BLaER1 (cell line): ENCODE measurements around the gene TMEM235.
A peak's percentile ranks its signal among the peaks of the same experiment; 100 is the strongest.

Experiments used
- H3K27ac ChIP-seq: shearing (Covaris generic); formaldehyde crosslinking; 2 replicates; pipeline ENCODE4 v1.8.1; 2022
- H3K27me3 ChIP-seq: shearing (Covaris generic); formaldehyde crosslinking; 2 replicates; pipeline ENCODE4 v1.8.1; 2022
- H3K36me3 ChIP-seq: shearing (Covaris generic); formaldehyde crosslinking; 2 replicates; pipeline ENCODE4 v1.8.1; 2022
- H3K4me1 ChIP-seq: shearing (Covaris generic); formaldehyde crosslinking; 2 replicates; pipeline ENCODE4 v1.8.1; 2022
- H3K4me2 ChIP-seq: shearing (Covaris generic); formaldehyde crosslinking; 2 replicates; pipeline ENCODE4 v1.8.1; 2022
- H3K4me3 ChIP-seq: shearing (Covaris generic); formaldehyde crosslinking; 2 replicates; pipeline ENCODE4 v1.8.1; 2022
- H3K9ac ChIP-seq: shearing (Covaris generic); formaldehyde crosslinking; 2 replicates; pipeline ENCODE4 v1.8.1; 2022
- H3K9me3 ChIP-seq: shearing (Covaris generic); formaldehyde crosslinking; 2 replicates; pipeline ENCODE4 v1.8.1; 2022
- H4K20me1 ChIP-seq: shearing (Covaris generic); formaldehyde crosslinking; 2 replicates; pipeline ENCODE4 v1.8.1; 2022
- Cebpa-rat ChIP-seq: shearing (Covaris generic); IDR thresholded peaks from 2 replicates; pipeline ENCODE4 v1.8.1; 2022

TMEM235 gene

DNA sequence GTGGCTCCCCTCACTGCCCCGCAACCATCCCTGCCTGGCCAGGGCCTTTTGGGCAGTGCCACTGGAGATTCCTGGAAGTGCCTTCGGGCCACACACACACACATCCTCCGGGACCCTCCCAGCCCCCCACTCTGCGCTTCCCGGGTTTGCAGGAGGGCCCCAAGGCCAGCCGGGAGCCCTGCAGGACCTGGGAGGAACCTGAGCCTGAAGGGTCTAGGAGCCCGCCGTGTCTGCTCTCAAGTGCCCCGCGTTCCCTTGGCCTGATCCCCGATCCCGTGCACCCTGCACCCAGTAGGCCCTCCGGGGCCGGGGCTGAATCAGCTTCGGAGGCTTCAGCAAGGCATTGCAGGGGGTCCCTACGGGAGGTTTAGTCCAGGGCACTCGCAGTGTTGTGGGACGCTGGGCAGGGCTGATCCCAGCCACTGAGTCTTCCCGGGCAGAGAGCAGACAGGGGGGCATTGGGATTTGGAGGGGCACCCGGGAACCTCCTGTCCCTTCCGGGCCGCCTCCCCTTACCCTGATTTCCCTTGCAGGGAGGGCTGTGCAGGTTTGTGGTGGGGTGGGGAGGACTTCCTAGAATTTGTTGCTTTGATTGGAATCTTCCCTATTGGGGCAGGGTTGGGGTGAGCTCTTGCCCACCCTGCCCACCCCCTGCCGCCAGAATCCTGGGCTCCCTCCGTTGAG is 36.9 kb downstream of the TMEM235 start:
- Histone ChIP-seq H4K20me1 (no peaks in the 10 kb centered on the region), H3K4me1 (peaks cover 21% of the 10 kb centered on the region), H3K27me3 (peaks cover 23% of the 10 kb centered on the region), H3K36me3 (no peaks in the 10 kb centered on the region), H3K4me3 (no peak overlapping the region), H3K9ac (no peak overlapping the region), H3K9me3 (no peaks in the 10 kb centered on the region), H3K4me2 (no peak overlapping the region), H3K27ac (no peak overlapping the region)
- no peak for TF ChIP-seq Cebpa-rat

GRCh38 chr17:78268951-78269905 is 37.8 kb downstream of the TMEM235 start:
- no peak overlapping the region for H3K9ac ChIP-seq
- no peaks in the 10 kb centered on the region for H3K36me3 ChIP-seq
- H3K27me3 ChIP-seq = peaks cover 23% of the 10 kb centered on the region
- no peaks in the 10 kb centered on the region for H3K9me3 ChIP-seq
- no peak overlapping the region for H3K27ac ChIP-seq
- no peak overlapping the region for H3K4me2 ChIP-seq
- no peaks in the 10 kb centered on the region for H4K20me1 ChIP-seq
- no peak for TF ChIP-seq Cebpa-rat
- peaks cover 18% of the 10 kb centered on the region for H3K4me1 ChIP-seq
- no peak overlapping the region for H3K4me3 ChIP-seq

DNA sequence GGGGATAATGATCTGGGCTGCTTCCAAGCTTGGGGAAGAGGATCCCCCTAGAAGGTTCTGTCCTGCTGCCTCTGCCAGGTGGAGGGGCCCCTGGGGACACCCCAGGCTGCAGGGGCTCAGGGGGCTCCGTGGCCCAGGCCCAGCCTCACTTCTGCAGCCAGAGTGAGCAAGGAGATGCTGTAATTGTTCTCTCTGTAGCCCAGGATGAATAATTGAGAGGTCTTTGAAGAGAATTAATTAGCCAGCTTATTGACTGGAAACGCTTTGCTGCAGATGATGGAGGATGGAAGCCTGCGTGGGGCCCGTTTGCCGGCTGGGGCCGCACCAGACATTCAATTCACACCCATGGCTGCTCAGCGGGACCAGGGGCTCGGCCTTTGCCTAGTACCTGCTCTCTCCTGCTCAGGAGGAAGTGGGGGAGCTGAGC is 38.5 kb downstream of the TMEM235 start:
- Histone ChIP-seq H3K4me2 (no peak overlapping the region), H3K4me3 (no peak overlapping the region), H3K36me3 (no peaks in the 10 kb centered on the region), H3K27ac (no peak overlapping the region), H3K9ac (no peak overlapping the region), H4K20me1 (no peaks in the 10 kb centered on the region), H3K4me1 (peaks cover 18% of the 10 kb centered on the region), H3K27me3 (peaks cover 23% of the 10 kb centered on the region), H3K9me3 (no peaks in the 10 kb centered on the region)
- no peak for TF ChIP-seq Cebpa-rat

- no peak for TF ChIP-seq Cebpa-rat
- no peaks in the 10 kb centered on the region for H3K36me3 ChIP-seq
- peaks cover 23% of the 10 kb centered on the region for H3K27me3 ChIP-seq
- no peak overlapping the region for H3K27ac ChIP-seq
- peaks cover 28% of the 10 kb centered on the region for H3K4me1 ChIP-seq
- H3K9me3 ChIP-seq = no peaks in the 10 kb centered on the region
- H3K4me3 ChIP-seq = no peak overlapping the region
- no peaks in the 10 kb centered on the region for H4K20me1 ChIP-seq
- H3K9ac ChIP-seq = no peak overlapping the region
- H3K4me2 ChIP-seq = peak overlapping the region; percentile 51
These were observed 40.2 kb downstream of the TMEM235 start for GRCh38 chr17:78271419-78272170.

DNA sequence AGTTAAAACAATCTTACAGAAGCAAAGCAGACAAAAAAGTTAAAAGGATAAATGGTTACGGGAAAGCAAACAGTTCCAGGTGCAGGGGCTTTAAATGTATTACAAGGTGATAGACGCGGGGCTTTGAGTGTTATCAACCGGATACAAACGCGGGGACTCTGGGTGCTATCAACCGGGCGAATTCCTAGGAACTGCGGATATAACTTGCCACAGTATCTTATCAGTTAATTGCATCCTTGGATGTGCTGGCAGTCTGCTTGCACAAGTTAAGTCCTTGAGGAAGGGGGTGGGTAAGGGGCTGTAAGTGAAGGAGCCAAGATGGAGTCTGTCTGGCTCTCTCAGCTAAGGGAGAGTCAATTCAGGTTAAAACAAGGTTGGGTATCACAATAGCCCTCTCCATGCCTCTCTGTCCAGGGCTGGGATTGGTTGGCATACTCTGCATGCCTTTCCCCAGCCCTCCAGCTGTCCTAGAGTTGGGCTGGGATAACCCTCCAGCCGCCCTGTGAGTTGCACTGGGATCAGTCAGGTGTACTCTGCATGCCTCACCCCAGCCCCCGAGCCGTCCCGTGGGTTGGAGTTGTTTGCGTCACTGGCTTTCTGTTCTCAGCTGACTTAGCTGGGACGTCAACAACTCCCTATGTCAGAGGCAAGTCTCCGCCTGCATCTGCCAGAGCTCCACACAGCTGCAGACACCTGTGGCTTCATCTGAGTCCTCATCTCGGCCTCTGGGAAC is 40.9 kb downstream of the TMEM235 start:
- no peak overlapping the region for H3K9ac ChIP-seq
- peaks cover 23% of the 10 kb centered on the region for H3K27me3 ChIP-seq
- H3K4me1 ChIP-seq = peaks cover 36% of the 10 kb centered on the region
- TF ChIP-seq Cebpa-rat = no peak
- no peak overlapping the region for H3K4me3 ChIP-seq
- H3K27ac ChIP-seq = no peak overlapping the region
- no peaks in the 10 kb centered on the region for H4K20me1 ChIP-seq
- no peaks in the 10 kb centered on the region for H3K9me3 ChIP-seq
- no peaks in the 10 kb centered on the region for H3K36me3 ChIP-seq
- H3K4me2 ChIP-seq = peak overlapping the region; percentile 51

DNA sequence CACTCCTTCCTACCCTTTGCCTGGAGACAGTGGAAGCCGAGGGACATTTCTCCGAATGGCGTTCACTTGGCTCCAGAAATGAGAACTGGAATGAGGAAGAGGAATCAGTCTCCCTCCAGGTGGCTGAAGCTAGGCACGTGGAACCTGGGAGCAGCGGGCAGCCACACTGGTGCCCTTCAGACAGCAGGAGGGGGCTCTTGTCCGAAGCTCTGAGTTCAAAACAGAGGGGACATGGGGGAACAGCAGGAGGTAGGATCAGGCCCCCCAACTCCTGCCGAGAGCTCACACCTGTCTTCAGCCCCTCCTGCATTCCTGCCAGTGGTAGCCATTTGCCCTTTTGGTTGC is 41.5 kb downstream of the TMEM235 start:
- H4K20me1 ChIP-seq = no peaks in the 10 kb centered on the region
- no peaks in the 10 kb centered on the region for H3K36me3 ChIP-seq
- peak overlapping the region; percentile 51 for H3K4me2 ChIP-seq
- peaks cover 23% of the 10 kb centered on the region for H3K27me3 ChIP-seq
- TF ChIP-seq Cebpa-rat = no peak
- peaks cover 41% of the 10 kb centered on the region for H3K4me1 ChIP-seq
- H3K9me3 ChIP-seq = no peaks in the 10 kb centered on the region
- no peak overlapping the region for H3K4me3 ChIP-seq
- H3K9ac ChIP-seq = no peak overlapping the region
- H3K27ac ChIP-seq = no peak overlapping the region

DNA sequence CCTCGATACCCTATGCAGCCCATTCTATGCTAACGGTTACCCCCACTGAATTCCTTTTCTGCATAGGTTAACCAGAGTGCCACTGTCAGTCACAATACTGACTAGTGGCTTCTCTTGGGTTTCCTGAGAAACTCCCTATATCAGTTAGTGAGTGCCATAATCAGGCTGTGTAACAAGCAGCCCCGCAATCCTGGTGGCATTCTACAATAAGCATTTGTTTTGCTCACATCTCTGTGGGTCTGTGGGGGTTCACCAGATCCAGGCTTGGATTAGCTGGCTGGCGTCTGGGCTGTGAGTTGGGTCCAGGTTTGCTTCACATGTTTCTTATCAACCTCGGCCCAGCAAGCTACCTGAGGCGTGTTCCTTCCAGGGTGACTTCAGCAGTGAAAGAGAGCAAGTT is 42.4 kb downstream of the TMEM235 start:
- H3K4me2 ChIP-seq = no peak overlapping the region

GRCh38 chr17:78275355-78275754 is 43.9 kb downstream of the TMEM235 start:
- Histone ChIP-seq H3K4me1 (peaks cover 66% of the 10 kb centered on the region), H3K4me3 (no peak overlapping the region), H3K27ac (no peak overlapping the region), H3K27me3 (peaks cover 23% of the 10 kb centered on the region), H3K9ac (no peak overlapping the region), H3K4me2 (no peak overlapping the region), H3K36me3 (no peaks in the 10 kb centered on the region), H4K20me1 (no peaks in the 10 kb centered on the region), H3K9me3 (no peaks in the 10 kb centered on the region)
- TF ChIP-seq Cebpa-rat = no peak

More for the DNA sequence above, 42.4 kb downstream of the TMEM235 start:
- Histone ChIP-seq H4K20me1 (no peaks in the 10 kb centered on the region), H3K4me1 (peaks cover 51% of the 10 kb centered on the region), H3K27ac (no peak overlapping the region), H3K36me3 (no peaks in the 10 kb centered on the region), H3K27me3 (peaks cover 23% of the 10 kb centered on the region), H3K9ac (no peak overlapping the region), H3K4me3 (no peak overlapping the region), H3K9me3 (no peaks in the 10 kb centered on the region)
- no peak for TF ChIP-seq Cebpa-rat

GRCh38 chr17:78276098-78276887 is 44.9 kb downstream of the TMEM235 start:
- peak overlapping the region; percentile 42 for H3K4me2 ChIP-seq
- peaks cover 75% of the 10 kb centered on the region for H3K4me1 ChIP-seq

More at GRCh38 chr17:78276098-78276887, 44.9 kb downstream of the TMEM235 start:
- H3K27me3 ChIP-seq = peaks cover 21% of the 10 kb centered on the region
- no peak overlapping the region for H3K27ac ChIP-seq
- no peak overlapping the region for H3K4me3 ChIP-seq
- H3K36me3 ChIP-seq = no peaks in the 10 kb centered on the region
- H4K20me1 ChIP-seq = no peaks in the 10 kb centered on the region
- no peaks in the 10 kb centered on the region for H3K9me3 ChIP-seq
- H3K9ac ChIP-seq = no peak overlapping the region
- no peak for TF ChIP-seq Cebpa-rat
